Esophagus squamous epithelium (tissue), 4 donors: ENCODE data around the gene SCG3.

ENCODE experiments used
- POLR2A ChIP-seq, 4 donors: fragments of 450-650 bp; IDR thresholded peaks; one replicate each; pipeline ENCODE4 v1.6.1; 2017; ENCODE audit warnings: antibody characterized with exemption in 4 of 4, mild to moderate bottlenecking in 4 of 4, moderate library complexity in 3 of 4
- TF ChIP-seq, protein P1 (sequence below), 6 experiments: fragments of 450-650 bp in 4 of 6; fragments of 200-600 bp in 2 of 6; sonication (generic) in 2 of 6; IDR thresholded peaks; one replicate each; pipeline ENCODE4 v1.5.1; 2016 to 2019; ENCODE audit warnings: antibody characterized with exemption in 6 of 6, mild to moderate bottlenecking in 4 of 6, moderate library complexity in 4 of 6

GRCh38 chr15:51675234-51675633 lies 6.1 kb upstream of the SCG3 start:
- TF ChIP-seq POLR2A (IDR thresholded peaks at IDR 0.05): no peak
- TF ChIP-seq, protein P1, sequence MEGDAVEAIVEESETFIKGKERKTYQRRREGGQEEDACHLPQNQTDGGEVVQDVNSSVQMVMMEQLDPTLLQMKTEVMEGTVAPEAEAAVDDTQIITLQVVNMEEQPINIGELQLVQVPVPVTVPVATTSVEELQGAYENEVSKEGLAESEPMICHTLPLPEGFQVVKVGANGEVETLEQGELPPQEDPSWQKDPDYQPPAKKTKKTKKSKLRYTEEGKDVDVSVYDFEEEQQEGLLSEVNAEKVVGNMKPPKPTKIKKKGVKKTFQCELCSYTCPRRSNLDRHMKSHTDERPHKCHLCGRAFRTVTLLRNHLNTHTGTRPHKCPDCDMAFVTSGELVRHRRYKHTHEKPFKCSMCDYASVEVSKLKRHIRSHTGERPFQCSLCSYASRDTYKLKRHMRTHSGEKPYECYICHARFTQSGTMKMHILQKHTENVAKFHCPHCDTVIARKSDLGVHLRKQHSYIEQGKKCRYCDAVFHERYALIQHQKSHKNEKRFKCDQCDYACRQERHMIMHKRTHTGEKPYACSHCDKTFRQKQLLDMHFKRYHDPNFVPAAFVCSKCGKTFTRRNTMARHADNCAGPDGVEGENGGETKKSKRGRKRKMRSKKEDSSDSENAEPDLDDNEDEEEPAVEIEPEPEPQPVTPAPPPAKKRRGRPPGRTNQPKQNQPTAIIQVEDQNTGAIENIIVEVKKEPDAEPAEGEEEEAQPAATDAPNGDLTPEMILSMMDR (IDR thresholded peaks at IDR 0.05): no peak
